Measurements from ENCODE around the gene JMY. TPM values are rescaled to one million over a fixed set of nuclear protein-coding genes. Genes with fewer than 3 reads are reported as not detected.
A peak's percentile ranks its signal among the peaks of the same experiment; 100 is the strongest.

Gene JMY
- total and polyA plus RNA-seq, 9 donors = 9.9 to 30.3 (median 22.1) TPM

DNA sequence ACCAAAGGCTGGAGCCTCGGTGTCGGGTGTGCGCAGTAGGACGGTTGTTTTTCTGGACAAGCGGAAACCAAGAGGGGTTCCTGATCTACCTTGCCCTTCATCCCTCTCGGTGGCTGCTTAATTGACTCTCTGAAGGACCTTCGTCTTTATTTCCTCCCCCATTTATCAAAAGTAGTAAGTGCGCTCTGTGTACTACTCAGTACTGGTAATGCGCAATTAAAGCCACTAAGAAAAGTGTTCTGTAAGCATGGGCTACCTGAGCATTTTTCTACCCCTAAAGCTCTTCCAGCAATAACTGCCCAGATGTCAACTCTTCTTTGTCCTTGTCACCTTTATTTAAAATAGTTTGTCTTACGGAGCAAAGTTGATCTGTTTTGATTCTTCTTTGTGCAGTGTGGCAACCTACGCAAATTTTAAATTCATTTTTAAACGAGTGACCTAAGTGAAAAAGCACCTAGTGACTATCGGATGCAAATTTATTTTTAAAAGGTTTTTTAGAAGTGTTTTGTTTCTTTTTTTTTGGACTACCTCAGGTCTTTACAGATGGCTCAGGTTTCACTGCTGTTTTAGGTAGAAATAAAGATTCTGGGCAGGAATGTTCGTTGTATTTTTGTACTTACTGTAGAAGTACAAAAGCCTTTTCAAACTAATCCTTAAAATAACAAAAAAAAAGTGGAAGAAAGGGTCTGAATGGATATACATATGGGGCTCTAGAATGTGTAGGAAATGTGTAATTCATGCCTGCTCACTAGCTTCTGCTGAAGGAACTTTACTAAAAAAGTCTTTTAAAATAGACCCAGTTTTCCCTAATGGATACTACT, 2.0 kb downstream of the JMY start:
- Histone ChIP-seq H3K4me3 (peak overlapping the region; percentile 59), H3K27ac (peak overlapping the region; percentile 94 to 96), H3K4me1 (ENCODE audit: insufficient read depth) (peaks cover 3% of the 10 kb centered on the region), H3K36me3 (no peaks in the 10 kb centered on the region), H3K9me3 (no peaks in the 10 kb centered on the region), H3K27me3 (no peaks in the 10 kb centered on the region)
- intact Hi-C loops (cut with DNase I) = loop anchor here in 1 of 4 donors (5.0 kb wide), 1 partner anchor 1169 kb away; the partner anchor contains the start of gene ZFYVE16
- TF ChIP-seq POLR2A (IDR thresholded peaks at IDR 0.05) = no peak
- TF ChIP-seq EP300 (IDR thresholded peaks at IDR 0.05) = no peak
- TF ChIP-seq CTCF (IDR thresholded peaks at IDR 0.05) = no peak
- 7 to 14% (median 10%) methylated on average over 13 to 14 of the region's 14 CpGs for WGBS, 3 donors
- no peak for DNase-seq

- intact Hi-C loops (cut with DNase I) = no loop called here
- H3K36me3 ChIP-seq = no peaks in the 10 kb centered on the region
- no peaks in the 10 kb centered on the region for H3K27me3 ChIP-seq
- H3K4me3 ChIP-seq = no peak overlapping the region
- no peak overlapping the region for H3K27ac ChIP-seq
- H3K4me1 ChIP-seq (ENCODE audit: insufficient read depth) = peaks cover 3% of the 10 kb centered on the region
- WGBS, 3 donors = 75 to 85% (median 78%) methylated on average over 2 of the region's 2 CpGs
- no peaks in the 10 kb centered on the region for H3K9me3 ChIP-seq
- TF ChIP-seq EP300 (IDR thresholded peaks at IDR 0.05) (no peak), POLR2A (IDR thresholded peaks at IDR 0.05) (no peak)
- no peak for DNase-seq
Measured at GRCh38 chr5:79240561-79240960, 4.6 kb downstream of the JMY start.

GRCh38 chr5:79241535-79241979, 5.6 kb downstream of the JMY start:
- TF ChIP-seq CTCF (IDR thresholded peaks at IDR 0.05) (no peak), EP300 (IDR thresholded peaks at IDR 0.05) (no peak), POLR2A (IDR thresholded peaks at IDR 0.05) (no peak)
- H3K27me3 ChIP-seq = no peaks in the 10 kb centered on the region
- H3K9me3 ChIP-seq = no peaks in the 10 kb centered on the region
- no peak overlapping the region for H3K4me3 ChIP-seq
- no peak overlapping the region for H3K27ac ChIP-seq
- intact Hi-C loops (cut with DNase I) = no loop called here
- no peak for DNase-seq
- no peaks in the 10 kb centered on the region for H3K36me3 ChIP-seq
- 16 to 47% (median 23%) methylated on average over 4 of the region's 4 CpGs for WGBS, 3 donors
- H3K4me1 ChIP-seq (ENCODE audit: insufficient read depth) = peaks cover 3% of the 10 kb centered on the region

GRCh38 chr5:79242242-79243039, 6.5 kb downstream of the JMY start:
- Histone ChIP-seq H3K4me1 (ENCODE audit: insufficient read depth) (peaks cover 3% of the 10 kb centered on the region), H3K4me3 (no peak overlapping the region), H3K27me3 (no peaks in the 10 kb centered on the region), H3K36me3 (no peaks in the 10 kb centered on the region), H3K27ac (no peak overlapping the region), H3K9me3 (no peaks in the 10 kb centered on the region)
- WGBS, 3 donors = 76 to 78% (median 78%) methylated on average over 5 of the region's 5 CpGs
- no peak for DNase-seq
- TF ChIP-seq POLR2A (IDR thresholded peaks at IDR 0.05) (no peak), CTCF (IDR thresholded peaks at IDR 0.05) (no peak), EP300 (IDR thresholded peaks at IDR 0.05) (no peak)
- intact Hi-C loops (cut with DNase I) = no loop called here

Measured in ovary (tissue), 9 donors.